GM20000 (cell line): Measurements from ENCODE around the gene CRB2.
"Not testable (repeated sequence)": the region's sequence is repeated elsewhere in the genome, so short reads cannot be mapped to it uniquely, and the experiment has no call there.

ENCODE experiments used
- DNase-seq: peaks from one replicate; pipeline ENCODE4 v3.0.0; 2012; ENCODE audit warnings: low spot score
- TF ChIP-seq, protein P1 (sequence below): IDR thresholded peaks from 2 replicates; pipeline ENCODE4 v1.5.1; 2012; ENCODE audit warnings: mild to moderate bottlenecking, control low read depth; ENCODE audit errors: extremely low read depth, missing control alignments

Gene CRB2

DNA sequence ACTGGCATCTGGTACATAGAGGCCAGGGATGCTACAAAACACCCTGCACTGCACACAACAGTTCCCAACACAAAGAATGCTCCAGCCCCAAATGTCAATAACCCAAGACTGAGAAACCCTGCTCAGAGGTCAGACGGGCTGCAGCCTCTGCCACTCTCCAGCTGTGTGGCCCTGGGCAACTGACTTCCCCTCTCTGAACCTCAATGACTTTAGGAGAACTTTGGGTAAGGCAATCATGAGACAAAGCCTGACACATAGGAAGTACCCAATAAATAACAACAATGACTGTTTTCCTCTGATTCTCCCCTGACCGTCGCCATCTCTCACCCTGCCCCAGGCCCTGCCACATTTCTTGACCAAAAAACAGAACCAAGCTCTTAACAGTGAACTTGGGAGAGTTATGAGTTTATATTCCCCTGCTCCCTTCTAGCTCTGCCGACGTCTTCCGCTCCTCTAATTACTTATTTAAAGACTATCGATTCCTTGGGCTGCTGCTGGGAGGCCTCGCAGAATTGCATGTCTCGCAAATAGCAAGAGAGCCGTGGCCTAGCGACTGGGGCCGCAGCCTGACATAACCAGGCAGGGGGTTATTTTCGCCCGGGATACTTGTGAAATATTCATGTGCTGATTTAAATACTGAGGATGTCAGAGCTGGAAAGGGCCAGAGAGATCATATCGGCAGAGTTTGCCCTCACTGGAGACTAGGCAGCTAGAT is 24.5 kb upstream of the CRB2 start:
- TF ChIP-seq, protein P1, sequence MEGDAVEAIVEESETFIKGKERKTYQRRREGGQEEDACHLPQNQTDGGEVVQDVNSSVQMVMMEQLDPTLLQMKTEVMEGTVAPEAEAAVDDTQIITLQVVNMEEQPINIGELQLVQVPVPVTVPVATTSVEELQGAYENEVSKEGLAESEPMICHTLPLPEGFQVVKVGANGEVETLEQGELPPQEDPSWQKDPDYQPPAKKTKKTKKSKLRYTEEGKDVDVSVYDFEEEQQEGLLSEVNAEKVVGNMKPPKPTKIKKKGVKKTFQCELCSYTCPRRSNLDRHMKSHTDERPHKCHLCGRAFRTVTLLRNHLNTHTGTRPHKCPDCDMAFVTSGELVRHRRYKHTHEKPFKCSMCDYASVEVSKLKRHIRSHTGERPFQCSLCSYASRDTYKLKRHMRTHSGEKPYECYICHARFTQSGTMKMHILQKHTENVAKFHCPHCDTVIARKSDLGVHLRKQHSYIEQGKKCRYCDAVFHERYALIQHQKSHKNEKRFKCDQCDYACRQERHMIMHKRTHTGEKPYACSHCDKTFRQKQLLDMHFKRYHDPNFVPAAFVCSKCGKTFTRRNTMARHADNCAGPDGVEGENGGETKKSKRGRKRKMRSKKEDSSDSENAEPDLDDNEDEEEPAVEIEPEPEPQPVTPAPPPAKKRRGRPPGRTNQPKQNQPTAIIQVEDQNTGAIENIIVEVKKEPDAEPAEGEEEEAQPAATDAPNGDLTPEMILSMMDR, result no peak

DNA sequence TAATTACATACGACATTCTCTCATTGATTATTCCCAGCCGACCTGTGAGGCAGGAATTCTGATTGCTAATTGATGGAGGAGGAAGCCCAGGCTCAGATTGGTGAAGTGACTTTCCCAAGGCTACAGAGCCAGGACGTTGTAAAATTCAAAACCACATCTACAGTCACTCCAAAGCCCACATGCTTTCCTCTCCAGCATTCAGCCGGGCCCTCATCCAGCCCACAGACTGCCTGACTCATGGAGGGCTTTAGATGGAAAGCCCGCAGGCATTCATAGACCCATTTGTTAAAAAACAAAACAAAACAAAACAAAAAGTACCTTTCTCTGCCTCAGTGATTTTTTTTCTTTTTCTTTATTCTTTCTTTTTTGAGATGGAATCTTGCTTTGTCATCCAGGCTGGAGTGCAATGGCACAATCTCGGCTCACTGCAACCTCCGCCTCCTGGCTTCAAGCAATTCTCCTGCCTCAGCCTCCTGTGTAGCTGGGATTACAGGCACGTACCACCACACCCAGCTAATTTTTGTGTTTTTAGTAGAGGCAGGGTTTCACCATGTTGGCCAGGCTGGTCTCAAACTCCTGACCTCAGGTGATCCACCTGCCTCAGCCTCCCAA is 22.8 kb upstream of the CRB2 start:
- DNase-seq, result not testable (repeated sequence)

More for the DNA sequence above, 24.5 kb upstream of the CRB2 start:
- no peak for DNase-seq

DNA sequence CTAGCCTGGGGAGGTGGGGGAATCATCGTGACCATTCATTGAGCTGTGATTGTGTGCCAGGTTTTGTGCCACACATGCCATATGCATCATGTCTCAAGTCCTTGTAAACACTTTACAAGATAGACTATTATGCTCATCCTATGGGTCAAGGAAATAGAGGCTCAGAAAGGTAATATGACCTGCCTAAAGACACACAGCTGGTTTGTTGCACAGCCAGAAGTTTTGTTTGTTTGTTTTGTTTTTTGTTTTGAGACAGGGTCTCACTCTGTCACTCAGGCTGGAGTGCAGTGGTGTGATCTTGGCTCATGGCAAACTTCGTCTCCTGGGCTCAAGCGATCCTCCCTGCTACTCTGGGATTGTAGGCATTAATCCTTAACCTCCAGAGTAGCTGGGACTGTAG is 21.4 kb upstream of the CRB2 start:
- DNase-seq, result no peak
- TF ChIP-seq, protein P1, result no peak

DNA sequence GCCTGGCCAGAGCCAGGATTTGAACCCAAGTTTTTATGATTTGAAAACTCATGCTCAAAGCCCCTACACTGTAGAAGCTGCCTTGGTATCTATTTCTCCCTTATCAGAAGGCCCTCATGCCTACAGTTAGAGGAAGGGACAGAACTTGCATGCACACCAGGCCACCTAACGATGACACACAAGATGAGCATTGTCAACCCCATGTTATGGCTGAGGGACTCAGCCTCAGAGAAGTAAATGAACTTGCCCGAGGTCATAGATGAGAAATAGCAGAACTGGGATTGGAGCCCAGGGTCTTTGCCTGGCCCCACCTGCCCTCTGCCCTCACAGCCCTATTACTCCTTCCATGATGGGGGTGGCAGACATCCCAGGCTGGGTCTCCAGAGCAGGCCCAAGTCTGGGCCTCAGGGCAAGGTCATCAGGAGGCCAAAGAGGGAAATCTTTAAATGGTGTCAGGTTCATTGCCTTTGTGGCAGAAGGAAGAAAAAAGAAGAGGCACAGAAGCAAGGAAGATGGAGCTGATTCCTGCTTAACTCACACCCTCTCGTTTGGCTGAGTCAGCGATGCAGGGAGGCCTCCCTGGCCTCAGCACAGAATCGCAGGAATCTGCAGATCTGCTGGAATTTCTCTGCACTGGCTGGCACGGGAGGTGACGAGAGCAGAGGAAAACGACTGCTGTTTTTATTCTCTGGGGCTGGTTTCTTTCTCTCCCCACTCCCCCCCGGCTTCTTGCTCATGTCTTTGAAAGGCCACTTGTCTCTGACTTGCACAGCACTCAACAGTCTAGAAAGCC is 20.6 kb upstream of the CRB2 start:
- TF ChIP-seq, protein P1, result no peak
- no peak for DNase-seq

DNA sequence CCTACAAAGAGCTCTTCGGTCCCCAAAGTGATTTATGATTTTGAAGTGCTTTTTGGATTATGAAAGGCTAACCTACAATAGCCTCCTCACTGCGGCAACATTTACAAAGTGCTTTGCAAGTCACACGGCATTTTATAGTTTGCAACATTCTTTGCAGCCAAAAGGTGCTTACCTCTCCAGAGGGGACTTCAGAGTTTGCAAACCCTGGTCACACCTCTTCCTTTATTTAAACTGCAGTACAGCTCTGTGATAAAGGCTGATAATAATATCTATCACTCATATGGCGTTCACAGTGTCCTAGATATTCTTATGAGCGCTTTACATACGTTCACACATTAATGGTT is 20.0 kb upstream of the CRB2 start:
- DNase-seq, result no peak

DNA sequence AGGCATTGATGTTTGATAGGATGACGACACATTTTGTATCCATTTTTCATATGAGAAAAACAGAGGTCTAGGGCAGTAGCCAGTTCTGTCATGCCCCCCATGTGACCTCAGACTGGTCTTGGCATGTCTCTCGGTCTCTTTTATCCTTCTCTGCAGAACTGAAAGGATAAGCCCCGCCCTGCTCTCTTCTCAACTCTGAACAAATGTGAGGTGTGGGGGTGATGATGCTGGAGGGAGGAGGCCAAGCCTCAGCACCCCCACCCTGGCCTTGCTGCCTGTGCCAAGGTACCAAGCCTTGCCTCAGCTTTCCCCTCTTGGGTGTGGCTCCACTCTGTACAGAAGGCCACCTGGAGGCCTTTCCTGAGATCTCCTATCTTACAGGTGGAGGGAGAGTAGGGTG is 19.5 kb upstream of the CRB2 start:
- TF ChIP-seq, protein P1, result no peak
- DNase-seq, result no peak

More for the DNA sequence above, 20.0 kb upstream of the CRB2 start:
- TF ChIP-seq, protein P1, result no peak

DNA sequence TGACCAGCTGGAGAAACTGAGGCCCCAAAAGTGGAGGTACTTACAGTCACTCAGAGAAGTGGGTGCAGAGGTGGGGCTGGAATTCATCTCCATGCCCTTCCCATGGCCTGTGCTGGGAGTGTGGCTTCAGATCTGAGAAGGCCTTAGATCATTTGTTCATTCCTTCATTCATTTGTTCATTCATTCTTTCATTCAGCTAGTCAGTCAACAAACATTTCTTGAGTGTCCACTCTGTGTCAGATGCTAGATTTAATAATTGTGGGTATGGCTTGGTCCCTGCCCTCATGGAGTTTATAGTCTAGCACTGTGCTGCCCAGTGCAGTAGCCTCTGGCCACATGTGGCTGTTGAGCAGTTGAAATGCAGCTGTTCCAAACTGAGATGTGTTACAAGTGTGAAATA is 19.0 kb upstream of the CRB2 start:
- TF ChIP-seq, protein P1, result no peak
- DNase-seq, result no peak

DNA sequence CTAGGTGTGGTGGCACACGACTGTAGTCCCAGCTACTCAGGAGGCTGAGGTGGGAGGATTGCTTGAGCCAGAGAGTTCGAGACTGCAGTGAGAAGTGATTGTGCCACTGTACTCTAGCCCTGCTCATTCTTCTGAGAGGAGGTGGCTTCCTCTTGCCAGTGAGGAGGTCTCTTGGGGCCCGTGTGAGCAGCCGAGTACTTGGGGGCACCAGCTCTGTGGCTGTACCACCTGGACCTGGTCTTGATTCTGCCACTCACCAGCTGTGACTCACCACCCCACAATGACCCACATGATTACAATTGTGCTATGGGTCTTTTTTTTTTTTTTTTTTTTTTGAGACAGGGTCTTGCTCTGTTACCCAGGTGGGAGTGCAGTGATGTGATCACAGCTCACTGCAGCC is 18.0 kb upstream of the CRB2 start:
- TF ChIP-seq, protein P1, result no peak
- no peak for DNase-seq
